Motor neuron (in vitro differentiated cells): ENCODE results near the gene ADGRB2. TPM values are rescaled to one million over a fixed set of nuclear protein-coding genes. Genes with fewer than 3 reads are reported as not detected.

Experiments
- ATAC-seq, 8 experiments: fragments of 200-7000 bp; cut with Tn5 transposase; replicated peaks in 6 of 8; 2 replicates each; pipeline ENCODE4 v1.8.0; 2021; ENCODE audit warnings: mild to moderate bottlenecking in 8 of 8, moderate library complexity in 8 of 8
- H3K27ac ChIP-seq, 2 donors: fragments of 250-450 bp; sonication (Bioruptor Pico); 2 replicates each; pipeline ENCODE4 v1.9.0; 2021; ENCODE audit warnings: antibody characterized with exemption in 2 of 2, mild to moderate bottlenecking in 2 of 2, moderate library complexity in 1 of 2
- H3K4me1 ChIP-seq, 2 donors: fragments of 250-450 bp; sonication (Bioruptor Pico); replicated peaks in 1 of 2; 2 replicates each; pipeline ENCODE4 v1.6.1; 2021; ENCODE audit warnings: antibody characterized with exemption in 2 of 2, mild to moderate bottlenecking in 2 of 2, moderate library complexity in 1 of 2
- H3K4me3 ChIP-seq, 5 donors: fragments of 250-450 bp; sonication (Bioruptor Pico); 2 replicates each; pipeline ENCODE4 v1.9.0; 2021; ENCODE audit warnings: antibody characterized with exemption in 5 of 5, mild to moderate bottlenecking in 5 of 5, moderate library complexity in 4 of 5
- WGBS, 10 experiments: fragments of 450-650 bp; shearing (Covaris generic); methylation state at CpG; one replicate each; pipeline ENCODE4 v1.0.0; 2022; 5-methylcytosine and 5-hydroxymethylcytosine counted together
- in situ Hi-C, 9 experiments: fragments of 400-800 bp; cut with MboI; loops; one replicate each; pipeline ENCODE4 v1.15.0; 2021; ENCODE audit warnings: low sequenced_read_pairs in 9 of 9, low pct_unique_long_range_greater_than_20kb in 2 of 9; ENCODE audit not compliant: unreplicated experiment in 9 of 9
- total RNA-seq, 8 experiments: library from RNA; unstranded; fragments of 300-600 nt; gene quantifications; 2 replicates each; pipeline versions ENCODE4 v1.2.3 to v1.2.4, GENCODE V29; 2022

Gene ADGRB2
- total RNA-seq, 8 experiments from 2014 or later, result 3.7 to 60.2 (median 35.4) TPM

DNA sequence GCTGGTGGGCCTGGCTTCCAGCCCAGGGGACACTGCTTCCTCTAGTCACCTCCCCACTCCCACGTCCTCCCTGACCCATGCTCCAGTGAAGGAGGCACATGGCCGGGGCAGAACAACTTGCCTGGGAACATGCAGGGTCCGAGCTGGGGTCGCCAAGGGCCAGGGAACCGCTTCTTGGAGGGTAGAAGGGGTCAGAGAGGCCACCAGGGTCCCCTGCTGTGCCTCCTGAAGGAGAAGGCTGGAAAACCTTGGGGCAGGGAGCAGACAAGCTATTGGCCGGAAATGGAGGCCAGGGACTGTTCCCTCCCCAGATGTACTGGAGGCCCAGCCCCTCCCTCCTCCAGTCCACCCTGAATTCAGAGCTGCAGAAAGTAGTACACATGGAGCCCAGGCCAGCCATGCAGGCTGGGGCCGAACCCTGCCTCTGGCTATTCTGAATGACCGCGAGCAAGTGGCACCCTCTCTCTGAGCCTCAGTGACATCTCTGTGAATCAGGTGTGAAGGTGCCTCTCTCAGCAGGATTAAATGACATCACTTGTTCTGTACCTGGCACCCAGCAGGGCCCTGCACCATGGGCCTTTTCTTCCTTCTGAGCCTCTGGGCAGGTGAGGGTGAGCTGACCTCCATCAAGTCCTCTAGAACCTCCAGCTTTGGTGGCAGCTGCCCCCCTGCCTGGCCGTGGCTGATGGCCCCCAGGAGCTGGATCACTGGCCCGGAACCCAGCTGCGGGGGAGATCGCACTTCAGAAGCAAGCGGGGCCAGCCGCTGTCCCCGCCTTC lies 35.9 kb upstream of the ADGRB2 start:
- Histone ChIP-seq H3K27ac (no peak overlapping the region), H3K4me3 (no peak overlapping the region), H3K4me1 (peaks cover 0 to 7% of the 10 kb centered on the region in 2 donors)
- WGBS, 10 experiments, result 72 to 100% (median 86%) methylated on average over 1 to 8 of the region's 16 CpGs; no CpG with 5 or more reads in 4 of the 10 experiments
- in situ Hi-C loops, result loop anchor here in 2 of 9 experiments (25.0 kb wide), 2 partner anchors 138 to 162 kb away; no protein-coding TSS in a partner anchor
- peak in 1 of 8 experiments; percentile 2 for ATAC-seq

DNA sequence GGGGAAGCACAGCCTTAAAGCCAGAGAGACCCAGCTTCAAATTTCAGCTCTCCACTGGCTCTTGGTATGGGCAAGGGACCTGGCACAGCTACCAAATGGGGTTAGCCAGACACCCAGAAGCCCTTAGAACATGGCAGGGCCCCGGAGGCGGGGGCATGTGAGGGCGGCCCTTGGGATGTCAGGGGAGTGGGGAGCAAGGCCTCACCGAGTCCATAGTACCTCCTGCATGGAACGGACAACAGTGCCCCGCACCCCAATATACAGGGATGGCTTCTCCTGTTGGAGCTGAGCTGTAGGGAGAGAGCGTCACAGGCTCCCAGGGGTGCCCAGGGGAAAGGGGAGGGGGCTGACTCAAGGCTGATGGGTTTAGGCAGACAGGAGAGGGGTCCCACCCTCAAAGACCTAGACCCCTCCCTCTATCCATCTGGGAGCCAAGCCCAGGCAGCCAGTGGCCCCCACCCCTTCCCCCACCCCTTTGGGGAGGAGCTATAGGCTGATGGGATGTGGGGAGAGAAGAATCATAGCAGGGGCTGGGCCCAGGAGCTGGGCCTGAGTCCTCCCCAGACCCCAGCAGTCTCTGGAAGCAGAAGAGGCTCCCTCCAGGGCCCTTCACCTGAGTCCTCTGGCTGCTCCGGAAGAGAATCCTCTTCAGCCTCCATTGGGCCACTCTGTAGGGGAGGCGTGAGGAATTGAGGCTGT lies 35.2 kb upstream of the ADGRB2 start:
- no peak overlapping the region for H3K27ac ChIP-seq
- no peak overlapping the region for H3K4me3 ChIP-seq
- peak in 4 of 8 experiments; percentile 2 to 26 (median 12) for ATAC-seq
- H3K4me1 ChIP-seq, result peaks cover 0 to 7% of the 10 kb centered on the region in 2 donors
- 20 to 100% (median 85%) methylated on average over 1 to 2 of the region's 9 CpGs; no CpG with 5 or more reads in 4 of the 10 experiments for WGBS, 10 experiments
- in situ Hi-C loops, result loop anchor here in 1 of 9 experiments (25.0 kb wide), 1 partner anchor 137 kb away; no protein-coding TSS in a partner anchor

DNA sequence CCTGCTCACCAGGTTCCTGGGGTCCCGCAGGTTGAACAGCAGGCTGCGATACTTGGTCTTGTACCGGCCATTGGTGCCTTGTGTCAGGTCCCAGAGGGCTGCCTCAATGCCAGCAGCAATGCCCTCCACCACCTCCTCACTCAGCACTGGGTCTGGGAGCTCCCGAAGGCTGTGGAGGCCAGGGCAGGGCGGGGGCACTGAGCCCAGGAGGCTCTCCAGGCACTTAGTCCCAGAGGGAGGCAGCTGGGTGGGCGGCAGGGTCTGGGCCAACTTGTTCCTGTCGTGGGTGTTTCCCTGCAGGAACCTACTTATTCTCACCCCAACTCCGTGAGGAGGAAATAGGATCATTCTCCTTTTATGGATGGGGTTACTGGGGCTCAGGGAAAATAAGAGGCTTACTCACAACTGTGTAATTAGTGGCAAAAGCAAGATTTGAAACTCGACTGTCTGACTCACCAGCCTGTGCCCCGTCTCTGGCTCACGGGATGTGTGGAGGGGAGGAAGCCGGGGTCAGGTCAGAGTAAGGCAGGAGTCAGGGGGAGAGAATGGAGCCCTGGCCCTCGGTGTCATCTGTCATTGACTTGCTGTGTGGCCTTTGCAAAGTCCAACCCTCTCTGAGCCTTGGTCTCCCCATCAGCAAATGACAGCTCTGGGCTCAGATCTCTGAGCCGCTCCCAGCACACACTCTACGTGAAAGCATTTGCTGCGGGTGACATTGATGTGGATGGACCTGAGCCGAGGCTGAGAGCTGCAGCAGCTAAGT lies 34.5 kb upstream of the ADGRB2 start:
- H3K4me3 ChIP-seq, result no peak overlapping the region
- in situ Hi-C loops, result loop anchor here in 1 of 9 experiments (25.0 kb wide), 1 partner anchor 136 kb away; no protein-coding TSS in a partner anchor
- peaks cover 0 to 7% of the 10 kb centered on the region in 2 donors for H3K4me1 ChIP-seq
- peak in 7 of 8 experiments; percentile 40 to 79 (median 62) for ATAC-seq
- no peak overlapping the region for H3K27ac ChIP-seq
- WGBS, 10 experiments, result 0 to 80% (median 50%) methylated on average over 1 to 11 of the region's 17 CpGs; no CpG with 5 or more reads in 1 of the 10 experiments

DNA sequence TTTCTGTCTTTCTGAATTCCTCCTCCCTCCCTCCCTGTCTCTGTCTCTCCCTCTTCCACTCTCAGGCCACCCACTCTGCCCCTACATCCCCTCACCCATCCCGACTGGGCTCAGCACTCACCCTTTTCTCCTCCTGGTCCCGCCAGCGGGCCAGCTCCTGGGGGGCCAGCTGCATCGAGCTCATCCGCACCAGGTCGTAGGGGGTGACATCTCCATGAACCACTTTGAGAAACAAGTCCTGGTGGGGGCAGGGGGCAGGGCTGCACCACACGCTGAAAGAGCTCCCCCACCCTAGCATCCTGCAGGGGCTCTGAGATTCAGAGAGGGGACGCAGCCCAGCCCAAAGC lies 33.9 kb upstream of the ADGRB2 start:
- Histone ChIP-seq H3K27ac (no peak overlapping the region), H3K4me3 (no peak overlapping the region), H3K4me1 (peaks cover 0 to 7% of the 10 kb centered on the region in 2 donors)
- 15 to 80% (median 56%) methylated on average over 1 to 6 of the region's 8 CpGs; no CpG with 5 or more reads in 3 of the 10 experiments for WGBS, 10 experiments
- peak in 3 of 8 experiments; percentile 1 to 5 (median 3) for ATAC-seq
- in situ Hi-C loops, result loop anchor here in 1 of 9 experiments (25.0 kb wide), 1 partner anchor 136 kb away; no protein-coding TSS in a partner anchor

DNA sequence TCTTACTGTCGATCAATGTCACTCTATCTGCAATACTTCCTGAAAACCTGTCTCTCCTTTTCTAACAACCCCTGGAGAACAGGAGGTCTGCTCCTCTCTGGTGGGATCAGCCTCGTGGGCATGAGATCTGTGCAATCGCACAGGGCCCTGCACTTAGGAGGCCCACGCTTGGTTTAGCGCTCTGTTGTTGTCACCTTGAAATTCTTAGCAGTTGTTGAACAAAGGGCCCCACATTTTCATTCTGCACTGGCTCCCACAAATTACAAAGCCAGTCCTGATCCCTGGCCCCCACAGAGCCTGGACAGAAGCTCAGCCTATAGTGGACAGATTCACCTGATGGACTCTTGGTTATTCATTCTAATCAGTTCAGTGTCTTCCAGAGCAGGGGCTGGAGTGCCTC lies 33.1 kb upstream of the ADGRB2 start:
- Histone ChIP-seq H3K4me1 (peaks cover 0 to 7% of the 10 kb centered on the region in 2 donors), H3K4me3 (no peak overlapping the region), H3K27ac (no peak overlapping the region)
- 33 to 100% (median 87%) methylated on average over 1 to 5 of the region's 5 CpGs; no CpG with 5 or more reads in 3 of the 10 experiments for WGBS, 10 experiments
- in situ Hi-C loops, result loop anchor here in 1 of 9 experiments (25.0 kb wide), 1 partner anchor 135 kb away; no protein-coding TSS in a partner anchor
- no peak for ATAC-seq

DNA sequence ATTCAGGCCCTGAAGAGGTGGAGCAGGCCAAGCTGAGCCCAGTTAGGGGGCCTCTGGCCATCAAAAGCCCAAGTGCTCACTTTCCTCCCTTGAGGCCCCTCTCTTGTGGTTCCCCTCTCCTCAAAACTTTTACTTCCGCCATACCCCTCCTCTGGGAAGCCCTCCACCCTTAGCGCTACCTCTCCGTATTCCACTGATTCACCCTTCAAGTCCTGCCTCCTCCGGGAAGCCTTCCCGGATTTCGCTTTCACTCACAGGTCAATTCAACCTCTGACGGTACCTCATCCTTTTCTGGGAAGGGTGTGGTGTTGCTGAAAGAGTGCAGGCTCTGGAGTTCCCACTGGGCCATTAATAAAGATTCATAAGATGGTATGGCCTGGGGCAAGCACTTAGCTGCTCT lies 32.6 kb upstream of the ADGRB2 start:
- in situ Hi-C loops, result loop anchor here in 1 of 9 experiments (25.0 kb wide), 1 partner anchor 134 kb away; no protein-coding TSS in a partner anchor
- WGBS, 10 experiments, result 80 to 100% (median 94%) methylated on average over 1 to 7 of the region's 7 CpGs; no CpG with 5 or more reads in 2 of the 10 experiments
- H3K4me3 ChIP-seq, result no peak overlapping the region
- peak in 1 of 8 experiments; percentile 15 for ATAC-seq
- peaks cover 0 to 7% of the 10 kb centered on the region in 2 donors for H3K4me1 ChIP-seq
- H3K27ac ChIP-seq, result no peak overlapping the region

DNA sequence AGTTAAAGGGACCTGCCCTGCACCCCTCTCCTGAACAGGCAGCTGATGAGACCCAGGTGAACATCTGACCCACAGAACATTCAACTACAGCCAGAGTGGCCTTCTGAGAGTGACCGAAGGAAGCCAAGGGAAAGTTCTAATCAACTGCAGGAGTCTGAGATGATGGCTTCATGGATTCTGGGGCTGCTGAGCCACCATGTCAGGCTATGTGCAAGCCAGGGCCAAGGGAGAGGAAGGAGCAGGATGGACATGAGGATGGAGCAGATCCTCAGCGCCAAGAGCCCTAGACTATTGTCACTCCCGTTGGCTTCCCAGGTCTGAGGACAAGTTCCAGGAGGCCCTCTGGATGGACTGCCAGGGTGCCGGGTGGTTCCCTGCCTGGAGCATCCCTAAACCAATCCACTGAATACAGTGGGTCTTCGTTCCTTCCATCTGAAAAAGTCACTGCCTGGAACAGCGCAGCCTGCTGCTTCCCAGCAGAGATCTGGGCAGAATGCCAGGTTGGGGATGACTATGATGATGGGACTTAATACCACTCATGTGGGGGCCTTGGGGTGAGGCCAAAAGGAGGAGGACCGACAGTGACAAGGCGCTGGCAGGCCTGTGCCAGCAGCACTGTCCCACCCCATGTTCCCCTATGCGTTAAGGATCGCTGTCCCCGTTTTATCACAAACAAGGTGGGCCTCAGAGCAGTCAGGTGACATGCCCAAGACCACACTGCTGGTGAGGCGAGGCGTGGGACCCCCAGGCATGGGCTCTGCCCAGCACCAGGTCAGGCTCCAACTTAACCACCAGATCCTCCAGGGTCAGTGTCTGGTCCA lies 31.9 kb upstream of the ADGRB2 start:
- ATAC-seq, result peak in 6 of 8 experiments; percentile 14 to 86 (median 46)
- Histone ChIP-seq H3K27ac (no peak overlapping the region), H3K4me3 (no peak overlapping the region), H3K4me1 (peaks cover 0 to 7% of the 10 kb centered on the region in 2 donors)
- in situ Hi-C loops, result loop anchor here in 1 of 9 experiments (25.0 kb wide), 1 partner anchor 134 kb away; no protein-coding TSS in a partner anchor
- WGBS, 10 experiments, result 8 to 100% (median 81%) methylated on average over 1 to 12 of the region's 13 CpGs; no CpG with 5 or more reads in 4 of the 10 experiments

DNA sequence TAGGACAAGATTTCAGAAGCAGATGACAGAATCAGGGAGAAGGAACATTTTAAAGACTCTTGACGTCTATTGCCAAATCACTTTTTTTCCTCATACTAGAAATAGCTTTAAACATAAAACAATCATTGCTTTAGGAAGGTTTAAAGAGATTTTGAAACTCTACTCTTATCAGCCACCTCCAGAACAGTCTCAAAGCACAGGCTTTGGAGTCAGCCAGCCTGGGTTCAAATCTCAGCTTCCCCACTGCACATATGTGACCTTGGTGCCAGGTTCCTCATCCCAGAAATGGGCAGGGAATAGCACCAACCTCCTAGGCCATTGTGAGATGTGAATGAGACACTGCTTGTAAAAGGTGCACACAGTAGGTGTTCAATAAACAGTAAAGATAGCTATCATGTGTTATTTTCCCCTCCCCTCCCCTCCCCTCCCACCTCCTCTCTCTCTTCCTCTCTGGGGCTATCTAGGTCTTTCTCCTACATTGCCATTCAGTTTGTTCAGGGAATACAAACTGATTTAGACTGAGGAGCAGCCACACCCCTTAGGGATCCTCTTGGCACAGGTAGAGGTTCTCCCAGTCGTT lies 31.0 kb upstream of the ADGRB2 start:
- WGBS, 10 experiments, result 80 to 100% (median 94%) methylated on average over 1 to 2 of the region's 2 CpGs; no CpG with 5 or more reads in 3 of the 10 experiments
- peaks cover 0 to 7% of the 10 kb centered on the region in 2 donors for H3K4me1 ChIP-seq
- H3K27ac ChIP-seq, result no peak overlapping the region
- no peak for ATAC-seq
- H3K4me3 ChIP-seq, result no peak overlapping the region
- in situ Hi-C loops, result loop anchor here in 1 of 9 experiments (25.0 kb wide), 1 partner anchor 133 kb away; no protein-coding TSS in a partner anchor

DNA sequence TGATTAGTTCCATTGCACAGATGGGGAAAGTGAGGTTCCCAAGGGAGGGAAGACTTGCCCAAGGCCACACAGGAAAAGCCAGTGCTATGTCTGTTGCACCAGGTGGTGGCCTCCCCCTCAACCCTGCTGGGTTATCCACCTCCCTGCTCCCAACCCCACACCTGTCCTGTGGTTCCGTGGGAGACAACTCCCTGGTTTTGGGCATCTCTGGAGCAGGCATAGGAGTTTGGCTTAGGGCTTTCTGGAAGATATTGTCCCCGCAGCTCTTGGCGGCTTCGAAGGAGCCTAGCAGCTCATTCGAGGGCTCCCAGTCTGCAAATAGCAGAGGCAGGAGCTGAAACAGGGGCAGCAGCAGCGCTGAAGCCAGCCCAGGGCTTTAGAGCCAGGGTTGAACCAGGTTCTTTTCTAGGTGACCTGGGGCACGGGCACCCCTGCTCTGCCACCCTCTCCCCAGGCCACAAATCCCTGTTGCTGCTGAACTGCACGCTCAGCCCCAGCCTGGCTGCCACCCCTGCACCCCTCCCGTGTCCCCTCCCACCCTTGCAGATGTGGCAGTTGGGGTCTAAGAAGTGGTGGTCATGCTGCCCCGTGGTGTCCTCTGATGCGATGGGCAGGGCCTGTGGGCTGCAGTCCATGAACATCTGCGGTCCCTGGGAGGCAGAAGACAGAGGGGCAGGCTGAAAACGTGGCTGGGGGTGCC lies 29.6 kb upstream of the ADGRB2 start:
- Histone ChIP-seq H3K4me3 (no peak overlapping the region), H3K4me1 (peaks cover 3 to 9% of the 10 kb centered on the region in 2 donors), H3K27ac (no peak overlapping the region)
- no peak for ATAC-seq
- WGBS, 10 experiments, result 0 to 93% (median 71%) methylated on average over 1 to 8 of the region's 13 CpGs; no CpG with 5 or more reads in 2 of the 10 experiments
- in situ Hi-C loops, result loop anchor here in 1 of 9 experiments (25.0 kb wide), 1 partner anchor 131 kb away; no protein-coding TSS in a partner anchor

DNA sequence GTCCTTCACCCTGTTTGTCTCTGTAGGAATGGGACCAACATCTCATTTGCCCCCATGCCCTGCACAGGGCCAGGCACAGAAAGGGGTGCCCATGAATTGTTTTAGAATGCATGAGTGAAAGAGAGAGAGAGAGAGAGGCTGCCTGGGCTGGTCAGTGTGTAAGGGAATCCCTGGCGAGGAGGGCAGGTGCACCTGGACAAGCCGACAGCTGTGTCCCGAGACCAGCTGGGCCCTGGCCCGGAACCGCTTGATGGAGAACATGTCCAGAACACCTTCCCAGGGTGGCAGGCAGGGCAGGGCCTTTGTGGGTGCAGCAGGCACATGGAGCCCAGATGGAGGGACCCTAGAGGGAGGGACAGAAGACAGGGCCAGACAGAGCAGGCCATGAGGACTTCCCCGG lies 28.9 kb upstream of the ADGRB2 start:
- Histone ChIP-seq H3K4me1 (peaks cover 4 to 7% of the 10 kb centered on the region in 2 donors), H3K27ac (no peak overlapping the region), H3K4me3 (no peak overlapping the region)
- WGBS, 10 experiments, result 75 to 95% (median 86%) methylated on average over 2 to 6 of the region's 6 CpGs; no CpG with 5 or more reads in 7 of the 10 experiments
- in situ Hi-C loops, result loop anchor here in 1 of 9 experiments (25.0 kb wide), 1 partner anchor 131 kb away; no protein-coding TSS in a partner anchor
- ATAC-seq, result no peak
